ENCODE data around the gene LOX.

Gene LOX

GRCh38 chr5:122114501-122114900 is 36.4 kb upstream of the LOX start:
- Histone ChIP-seq H3K27ac (replicated peaks) (no peak overlapping the region), H3K27me3 (ENCODE audit: insufficient read depth, poor library complexity, severe bottlenecking) (no peaks in the 10 kb centered on the region), H3K4me3 (replicated peaks; ENCODE audit: insufficient read depth, low read length) (no peak overlapping the region)
- DNase-seq (ENCODE audit: low read depth in 1 of 2, low spot score in 1 of 2) = no peak
- TF ChIP-seq REST (IDR thresholded peaks at IDR 0.05; ENCODE audit: insufficient replicate concordance, low read depth) = no peak
- no peak for TF ChIP-seq SPI1 (IDR thresholded peaks at IDR 0.05; ENCODE audit: borderline replicate concordance, low read depth)
- no peak for TF ChIP-seq GABPA (IDR thresholded peaks at IDR 0.05; ENCODE audit: low read depth)
- TF ChIP-seq POLR2AphosphoS5 (IDR thresholded peaks at IDR 0.05; ENCODE audit: low read depth) = no peak
- TF ChIP-seq CTCF (IDR thresholded peaks at IDR 0.05; ENCODE audit: insufficient read depth, low read length) = no peak

- no peak for TF ChIP-seq REST (IDR thresholded peaks at IDR 0.05; ENCODE audit: insufficient replicate concordance, low read depth)
- TF ChIP-seq CTCF (IDR thresholded peaks at IDR 0.05; ENCODE audit: insufficient read depth, low read length) = no peak
- no peak for TF ChIP-seq POLR2AphosphoS5 (IDR thresholded peaks at IDR 0.05; ENCODE audit: low read depth)
- no peak for TF ChIP-seq GABPA (IDR thresholded peaks at IDR 0.05; ENCODE audit: low read depth)
- TF ChIP-seq SPI1 (IDR thresholded peaks at IDR 0.05; ENCODE audit: borderline replicate concordance, low read depth) = no peak
- H3K27me3 ChIP-seq (ENCODE audit: insufficient read depth, poor library complexity, severe bottlenecking) = no peaks in the 10 kb centered on the region
- no peak for DNase-seq (ENCODE audit: low read depth in 1 of 2, low spot score in 1 of 2)
- H3K4me3 ChIP-seq (replicated peaks; ENCODE audit: insufficient read depth, low read length) = no peak overlapping the region
- H3K27ac ChIP-seq (replicated peaks) = no peak overlapping the region
These were observed 34.9 kb upstream of the LOX start for GRCh38 chr5:122112733-122113558.

- TF ChIP-seq GABPA (IDR thresholded peaks at IDR 0.05; ENCODE audit: low read depth) (no peak), REST (IDR thresholded peaks at IDR 0.05; ENCODE audit: insufficient replicate concordance, low read depth) (no peak), POLR2AphosphoS5 (IDR thresholded peaks at IDR 0.05; ENCODE audit: low read depth) (no peak), CTCF (IDR thresholded peaks at IDR 0.05; ENCODE audit: insufficient read depth, low read length) (no peak), SPI1 (IDR thresholded peaks at IDR 0.05; ENCODE audit: borderline replicate concordance, low read depth) (no peak)
- Histone ChIP-seq H3K27me3 (ENCODE audit: insufficient read depth, poor library complexity, severe bottlenecking) (no peaks in the 10 kb centered on the region), H3K4me3 (replicated peaks; ENCODE audit: insufficient read depth, low read length) (no peak overlapping the region), H3K27ac (replicated peaks) (no peak overlapping the region)
- no peak for DNase-seq (ENCODE audit: low read depth in 1 of 2, low spot score in 1 of 2)
These were observed 34.0 kb upstream of the LOX start for GRCh38 chr5:122112063-122112462.

Measured in HL-60 (cell line).